ENCODE measurements around the gene ACAP1.

The ACAP1 gene

DNA sequence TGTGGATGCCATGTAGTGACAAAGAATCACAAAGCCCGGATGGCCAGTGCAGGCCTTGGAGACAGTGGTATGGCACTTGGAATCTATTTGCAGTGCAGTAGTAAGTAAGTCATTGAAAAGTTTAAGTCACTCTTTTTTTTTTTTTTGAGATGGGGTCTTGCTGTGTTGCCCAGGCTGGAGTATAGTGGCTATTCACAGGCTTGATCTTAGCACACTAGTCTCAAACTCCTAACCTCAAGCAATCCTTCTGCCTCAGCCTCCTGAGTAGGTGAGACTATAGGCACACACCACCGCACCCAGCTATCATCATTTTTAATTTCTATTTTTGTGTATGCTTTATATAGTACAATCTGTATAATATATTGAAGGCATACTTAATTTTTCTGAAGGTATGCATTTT, 62.3 kb downstream of the ACAP1 start:
- TF ChIP-seq, protein P1, sequence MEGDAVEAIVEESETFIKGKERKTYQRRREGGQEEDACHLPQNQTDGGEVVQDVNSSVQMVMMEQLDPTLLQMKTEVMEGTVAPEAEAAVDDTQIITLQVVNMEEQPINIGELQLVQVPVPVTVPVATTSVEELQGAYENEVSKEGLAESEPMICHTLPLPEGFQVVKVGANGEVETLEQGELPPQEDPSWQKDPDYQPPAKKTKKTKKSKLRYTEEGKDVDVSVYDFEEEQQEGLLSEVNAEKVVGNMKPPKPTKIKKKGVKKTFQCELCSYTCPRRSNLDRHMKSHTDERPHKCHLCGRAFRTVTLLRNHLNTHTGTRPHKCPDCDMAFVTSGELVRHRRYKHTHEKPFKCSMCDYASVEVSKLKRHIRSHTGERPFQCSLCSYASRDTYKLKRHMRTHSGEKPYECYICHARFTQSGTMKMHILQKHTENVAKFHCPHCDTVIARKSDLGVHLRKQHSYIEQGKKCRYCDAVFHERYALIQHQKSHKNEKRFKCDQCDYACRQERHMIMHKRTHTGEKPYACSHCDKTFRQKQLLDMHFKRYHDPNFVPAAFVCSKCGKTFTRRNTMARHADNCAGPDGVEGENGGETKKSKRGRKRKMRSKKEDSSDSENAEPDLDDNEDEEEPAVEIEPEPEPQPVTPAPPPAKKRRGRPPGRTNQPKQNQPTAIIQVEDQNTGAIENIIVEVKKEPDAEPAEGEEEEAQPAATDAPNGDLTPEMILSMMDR (IDR thresholded peaks at IDR 0.05; ENCODE audit: extremely low read depth, missing control alignments) = no peak
- no peak for DNase-seq (ENCODE audit: low spot score)
